Spleen (tissue), 11 donors: ENCODE results near the gene MAPKBP1. TPM values are rescaled to one million over a fixed set of nuclear protein-coding genes. Genes with fewer than 3 reads are reported as not detected.
"Not testable (repeated sequence)": the region's sequence is repeated elsewhere in the genome, so short reads cannot be mapped to it uniquely, and the experiment has no call there.

Source experiments
- DNase-seq: peaks from one replicate; pipeline ENCODE4 v3.0.0-alpha.2; 2020
- H3K27ac ChIP-seq, 8 donors: fragments of 200-600 bp; sonication (generic) in 7 of 8; 1 replicate in 4 of 8; 2 replicates in 4 of 8; pipeline versions ENCODE4 v1.5.0 to v1.8.0; 2016 to 2021; ENCODE audit warnings: inconsistent platforms in 4 of 8, mild to moderate bottlenecking in 4 of 8, moderate library complexity in 1 of 8
- H3K27me3 ChIP-seq, 7 donors: fragments of 200-600 bp; sonication (generic) in 6 of 7; replicated peaks in 1 of 7; 1 replicate in 4 of 7; 2 replicates in 3 of 7; pipeline versions ENCODE4 v1.5.0 to v1.8.0; 2016 to 2021; ENCODE audit warnings: inconsistent platforms in 3 of 7, mild to moderate bottlenecking in 1 of 7
- H3K36me3 ChIP-seq, 6 donors: fragments of 200-600 bp; sonication (generic) in 5 of 6; 1 replicate in 4 of 6; 2 replicates in 2 of 6; pipeline versions ENCODE4 v1.5.0 to v1.8.0; 2016 to 2021; ENCODE audit warnings: inconsistent platforms in 2 of 6
- H3K4me1 ChIP-seq, 6 donors: fragments of 200-600 bp; sonication (generic) in 5 of 6; 1 replicate in 3 of 6; 2 replicates in 3 of 6; pipeline versions ENCODE4 v1.5.0 to v1.8.0; 2016 to 2021; ENCODE audit warnings: inconsistent platforms in 3 of 6
- H3K4me3 ChIP-seq, 8 donors: fragments of 200-600 bp; sonication (generic) in 7 of 8; 1 replicate in 4 of 8; 2 replicates in 4 of 8; pipeline versions ENCODE4 v1.5.0 to v1.8.0; 2016 to 2021; ENCODE audit warnings: inconsistent platforms in 4 of 8, mild to moderate bottlenecking in 4 of 8, moderate library complexity in 2 of 8
- H3K9me3 ChIP-seq, 8 donors: fragments of 200-600 bp; sonication (generic) in 7 of 8; 1 replicate in 4 of 8; 2 replicates in 4 of 8; pipeline versions ENCODE4 v1.5.0 to v1.8.0; 2016 to 2021; ENCODE audit warnings: inconsistent platforms in 4 of 8
- POLR2A ChIP-seq, 3 donors: fragments of 450-650 bp; IDR thresholded peaks; one replicate each; pipeline ENCODE4 v1.5.1; 2017; ENCODE audit warnings: antibody characterized with exemption in 3 of 3, mild to moderate bottlenecking in 1 of 3
- POLR2AphosphoS5 ChIP-seq, 3 donors: sonication (generic); formaldehyde crosslinking; IDR thresholded peaks; one replicate each; pipeline ENCODE4 v1.5.1; 2017; ENCODE audit warnings: antibody characterized with exemption in 3 of 3
- WGBS, 5 donors: extraction: QIAGEN DNeasy Blood & Tissue Kit in 3 of 5; methylation state at CpG; one replicate each; pipeline versions ENCODE4 v1.1.5 to v1.1.7; 2013 to 2018; 5-methylcytosine and 5-hydroxymethylcytosine counted together
- intact Hi-C: fragments of 100-400 bp; cut with DNase I; formaldehyde crosslinking; loops from one replicate; pipeline ENCODE4 v1.15.0; 2023; ENCODE audit warnings: low total_unique reads
- polyA plus RNA-seq, 3 donors: library from polyadenylated mRNA; stranded (reverse); fragments of 200-250 nt; gene quantifications; one replicate each; pipeline ENCODE4 v1.2.1, GENCODE V29; 2013
- total RNA-seq, 7 donors: library from RNA; depleted of rRNA in 3 of 7; stranded (reverse); fragments of >200 nt in 3 of 7; fragmentation: NEBNext Ultra II Directional in 4 of 7; extraction: Animal tissue kit (Norgen Biotek cat#: 25700) in 4 of 7; gene quantifications; one replicate each; pipeline versions ENCODE4 v1.1.0 to v1.2.1, GENCODE V29; 2016 to 2021
- TF ChIP-seq, protein P1 (sequence below), 11 experiments: fragments of 200-600 bp in 7 of 11; fragments of 450-650 bp in 4 of 11; sonication (generic) in 4 of 11; IDR thresholded peaks in 8 of 11; conservative IDR thresholded peaks in 3 of 11; 1 replicate in 7 of 11; 2 replicates in 4 of 11; pipeline versions ENCODE4 v1.4.0 to v1.8.0; 2016 to 2021; ENCODE audit warnings: antibody characterized with exemption in 11 of 11, inconsistent platforms in 4 of 11, mild to moderate bottlenecking in 1 of 11
- donor health status: healthy with polysubstance abuse.
- donor health status: DM: no; HTN: no; CAD: no; lungs with moderate emphysema.
- donor health status: DM: no; HTN: no; CAD: no.
- donor health status: Bipolar disorder and iron deficiency.
- donor health status: healthy.
- donor health status: DM: no; HTN: no; CAD: no.
- donor health status: DM: yes; HTN: yes; CAD: no.

MAPKBP1 gene
- total and polyA plus RNA-seq, 10 donors: 2.4 to 44.5 (median 26.0) TPM

DNA sequence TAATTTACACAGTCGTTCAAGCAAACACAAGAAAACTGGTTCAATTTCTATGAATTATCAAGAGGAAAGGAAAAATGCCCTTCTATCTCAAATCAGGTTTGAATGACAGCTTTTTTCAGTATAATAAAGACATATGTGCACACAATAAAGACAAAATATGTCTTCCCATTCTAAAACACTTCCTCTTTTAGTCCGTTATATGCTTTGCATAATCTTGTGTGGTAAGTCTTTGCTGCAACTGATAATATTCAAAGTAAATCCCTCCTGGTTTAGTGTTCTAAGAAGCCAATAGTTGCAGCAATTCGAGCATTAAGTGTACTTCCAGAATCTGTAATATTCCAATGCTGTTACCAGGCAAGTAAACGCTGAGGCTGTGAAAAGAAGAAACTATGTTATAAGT, 43.7 kb upstream of the MAPKBP1 start:
- TF ChIP-seq POLR2A (IDR thresholded peaks at IDR 0.05): no peak
- no peak for TF ChIP-seq POLR2AphosphoS5 (IDR thresholded peaks at IDR 0.05)
- TF ChIP-seq, protein P1, sequence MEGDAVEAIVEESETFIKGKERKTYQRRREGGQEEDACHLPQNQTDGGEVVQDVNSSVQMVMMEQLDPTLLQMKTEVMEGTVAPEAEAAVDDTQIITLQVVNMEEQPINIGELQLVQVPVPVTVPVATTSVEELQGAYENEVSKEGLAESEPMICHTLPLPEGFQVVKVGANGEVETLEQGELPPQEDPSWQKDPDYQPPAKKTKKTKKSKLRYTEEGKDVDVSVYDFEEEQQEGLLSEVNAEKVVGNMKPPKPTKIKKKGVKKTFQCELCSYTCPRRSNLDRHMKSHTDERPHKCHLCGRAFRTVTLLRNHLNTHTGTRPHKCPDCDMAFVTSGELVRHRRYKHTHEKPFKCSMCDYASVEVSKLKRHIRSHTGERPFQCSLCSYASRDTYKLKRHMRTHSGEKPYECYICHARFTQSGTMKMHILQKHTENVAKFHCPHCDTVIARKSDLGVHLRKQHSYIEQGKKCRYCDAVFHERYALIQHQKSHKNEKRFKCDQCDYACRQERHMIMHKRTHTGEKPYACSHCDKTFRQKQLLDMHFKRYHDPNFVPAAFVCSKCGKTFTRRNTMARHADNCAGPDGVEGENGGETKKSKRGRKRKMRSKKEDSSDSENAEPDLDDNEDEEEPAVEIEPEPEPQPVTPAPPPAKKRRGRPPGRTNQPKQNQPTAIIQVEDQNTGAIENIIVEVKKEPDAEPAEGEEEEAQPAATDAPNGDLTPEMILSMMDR (IDR thresholded peaks at IDR 0.05 in 8 of 11, conservative IDR thresholded peaks at IDR 0.05 in 3 of 11): no peak
- H3K27ac ChIP-seq: no peak overlapping the region
- intact Hi-C loops: no loop called here
- no peaks in the 10 kb centered on the region for H3K27me3 ChIP-seq
- H3K4me3 ChIP-seq: no peak overlapping the region
- no peaks in the 10 kb centered on the region for H3K9me3 ChIP-seq
- H3K4me1 ChIP-seq: peaks cover 0 to 16% (median 7%) of the 10 kb centered on the region in 6 donors
- no peak for DNase-seq
- WGBS, 5 donors: 48 to 68% (median 58%) methylated on average over 4 of the region's 4 CpGs
- peaks cover 0 to 86% (median 36%) of the 10 kb centered on the region in 6 donors for H3K36me3 ChIP-seq

DNA sequence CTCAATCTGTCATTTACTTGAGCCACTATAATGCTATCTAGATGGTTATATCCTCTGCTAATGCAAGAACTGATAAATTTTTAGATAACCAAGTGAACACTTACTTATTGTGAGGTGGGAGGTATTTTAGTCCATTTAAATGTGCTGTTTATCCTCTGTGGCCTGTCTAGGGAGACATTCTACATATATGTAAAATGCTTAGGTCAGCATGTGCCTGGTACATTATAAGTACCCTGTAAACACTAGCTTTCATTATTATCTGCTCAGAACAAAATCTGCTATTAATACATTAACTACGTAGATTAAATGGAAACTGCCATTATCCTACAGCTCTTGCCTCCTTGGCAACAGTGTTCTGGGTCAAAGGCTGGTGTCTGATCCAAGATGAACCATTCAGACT, 41.8 kb upstream of the MAPKBP1 start:
- TF ChIP-seq POLR2AphosphoS5 (IDR thresholded peaks at IDR 0.05) (no peak), POLR2A (IDR thresholded peaks at IDR 0.05) (no peak)
- TF ChIP-seq, protein P1 (IDR thresholded peaks at IDR 0.05 in 8 of 11, conservative IDR thresholded peaks at IDR 0.05 in 3 of 11): no peak
- Histone ChIP-seq H3K36me3 (peaks cover 0 to 94% (median 55%) of the 10 kb centered on the region in 6 donors), H3K9me3 (no peaks in the 10 kb centered on the region), H3K27ac (no peak overlapping the region), H3K4me3 (no peak overlapping the region), H3K27me3 (no peaks in the 10 kb centered on the region), H3K4me1 (peaks cover 0 to 16% (median 7%) of the 10 kb centered on the region in 6 donors)
- DNase-seq: no peak
- WGBS, 5 donors: 94 to 100% (median 98%) methylated on average over 1 of the region's 1 CpG
- intact Hi-C loops: no loop called here

DNA sequence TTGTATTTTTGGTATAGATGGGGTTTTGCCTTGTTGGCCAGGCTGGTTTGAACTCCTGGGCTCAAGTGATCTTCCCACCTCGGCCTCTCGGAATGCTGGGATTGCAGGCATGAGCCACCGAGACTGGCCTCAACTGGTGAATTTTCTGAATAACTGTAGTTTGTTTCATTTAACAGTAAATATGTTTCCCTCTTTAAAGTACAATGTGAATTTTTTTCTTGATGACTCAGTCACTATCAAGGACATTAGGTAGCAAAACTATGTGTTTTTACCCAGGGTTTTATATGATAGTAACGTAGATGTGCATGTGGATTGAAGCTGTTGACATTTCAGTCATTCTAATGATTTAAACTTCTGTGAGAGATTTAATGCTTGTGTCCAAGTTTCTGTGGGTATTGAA, 40.2 kb upstream of the MAPKBP1 start:
- Histone ChIP-seq H3K27ac (no peak overlapping the region), H3K36me3 (peaks cover 0 to 94% (median 64%) of the 10 kb centered on the region in 6 donors), H3K9me3 (no peaks in the 10 kb centered on the region), H3K4me1 (peaks cover 0 to 16% (median 7%) of the 10 kb centered on the region in 6 donors), H3K27me3 (no peaks in the 10 kb centered on the region), H3K4me3 (no peak overlapping the region)
- no peak for DNase-seq
- TF ChIP-seq POLR2A (IDR thresholded peaks at IDR 0.05): no peak
- 93 to 97% (median 96%) methylated on average over 4 of the region's 4 CpGs for WGBS, 5 donors
- intact Hi-C loops: no loop called here

DNA sequence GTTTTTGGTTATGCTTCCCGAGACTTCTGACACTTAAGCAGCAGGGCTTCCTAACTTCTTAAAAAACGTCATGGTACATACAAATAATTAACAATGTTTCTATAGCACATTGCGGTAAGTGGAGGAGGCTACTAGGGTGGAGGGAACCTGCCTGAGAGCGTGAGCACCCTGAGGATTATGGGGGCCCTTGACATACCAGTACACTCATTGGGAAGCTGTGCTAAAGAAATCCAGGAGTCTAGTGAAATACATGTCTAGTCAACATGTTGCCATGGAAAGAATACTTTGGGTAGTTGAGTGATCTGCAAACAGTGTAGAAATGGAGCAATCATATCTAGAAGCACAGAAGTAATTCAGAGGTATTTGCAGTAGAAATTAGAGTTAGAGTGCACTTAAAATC, 39.2 kb upstream of the MAPKBP1 start:
- Histone ChIP-seq H3K27me3 (no peaks in the 10 kb centered on the region), H3K36me3 (peaks cover 0 to 94% (median 61%) of the 10 kb centered on the region in 6 donors), H3K4me3 (no peak overlapping the region), H3K9me3 (no peaks in the 10 kb centered on the region), H3K4me1 (peaks cover 0 to 12% (median 7%) of the 10 kb centered on the region in 6 donors), H3K27ac (no peak overlapping the region)
- WGBS, 5 donors: 91 to 99% (median 95%) methylated on average over 4 of the region's 4 CpGs
- intact Hi-C loops: no loop called here
- no peak for TF ChIP-seq POLR2A (IDR thresholded peaks at IDR 0.05)
- TF ChIP-seq, protein P1 (IDR thresholded peaks at IDR 0.05 in 8 of 11, conservative IDR thresholded peaks at IDR 0.05 in 3 of 11): no peak
- no peak for TF ChIP-seq POLR2AphosphoS5 (IDR thresholded peaks at IDR 0.05)
- no peak for DNase-seq

DNA sequence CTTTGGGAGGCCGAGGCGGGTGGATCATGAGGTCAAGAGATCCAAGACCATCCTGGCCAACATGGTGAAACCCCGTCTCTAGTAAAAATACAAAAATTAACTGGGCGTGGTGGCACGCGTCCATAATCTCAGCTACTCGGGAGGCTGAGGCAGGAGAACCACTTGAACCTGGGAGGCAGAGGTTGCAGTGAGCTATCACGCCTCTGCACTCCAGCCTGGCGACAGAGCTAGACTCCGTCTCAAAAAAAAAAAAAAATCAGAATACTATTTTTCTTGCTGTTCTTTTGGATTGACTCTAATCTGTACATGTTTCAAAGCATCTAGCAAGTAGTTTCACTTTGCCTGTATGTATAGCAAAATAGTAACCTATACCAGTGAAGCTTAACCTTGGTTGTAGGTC, 38.8 kb upstream of the MAPKBP1 start:
- H3K9me3 ChIP-seq, H3K27ac ChIP-seq, H3K4me3 ChIP-seq, DNase-seq, H3K27me3 ChIP-seq, H3K4me1 ChIP-seq, intact Hi-C loops: not testable (repeated sequence)
- WGBS, 5 donors: 93 to 96% (median 96%) methylated on average over 10 of the region's 10 CpGs
- peaks cover 0 to 92% (median 60%) of the 10 kb centered on the region in 6 donors for H3K36me3 ChIP-seq
